Upper lobe of left lung (tissue), 6 donors: ENCODE results near the gene GRB10. TPM values are rescaled to one million over a fixed set of nuclear protein-coding genes. Genes with fewer than 3 reads are reported as not detected.

ENCODE experiments used
- ATAC-seq, 2 donors: fragments of 200-7000 bp; cut with Tn5 transposase; one replicate each; pipeline ENCODE4 v1.9.1; 2022; ENCODE audit warnings: mild to moderate bottlenecking in 2 of 2, moderate library complexity in 2 of 2; ENCODE audit not compliant: low FRiP score in 2 of 2
- DNase-seq, 2 donors: peaks; one replicate each; pipeline ENCODE4 v3.0.0-alpha.2; 2019 to 2020
- H3K27ac ChIP-seq, 4 donors: fragments of 200-600 bp; sonication (generic); one replicate each; pipeline ENCODE4 v1.5.1; 2016 to 2019
- H3K27me3 ChIP-seq, 4 donors: fragments of 200-600 bp; sonication (generic); one replicate each; pipeline ENCODE4 v1.5.1; 2017 to 2019
- H3K36me3 ChIP-seq, 4 donors: fragments of 200-600 bp; sonication (generic); one replicate each; pipeline ENCODE4 v1.5.1; 2016 to 2019
- H3K4me1 ChIP-seq, 4 donors: fragments of 200-600 bp; sonication (generic); one replicate each; pipeline ENCODE4 v1.5.1; 2018 to 2019
- H3K4me3 ChIP-seq, 4 donors: fragments of 200-600 bp; sonication (generic); one replicate each; pipeline ENCODE4 v1.5.1; 2017 to 2019; ENCODE audit warnings: mild to moderate bottlenecking in 2 of 4, moderate library complexity in 1 of 4
- H3K9me3 ChIP-seq, 4 donors: fragments of 200-600 bp; sonication (generic); one replicate each; pipeline ENCODE4 v1.5.1; 2018 to 2019
- EP300 ChIP-seq, 4 donors: sonication (generic); formaldehyde crosslinking; IDR thresholded peaks; one replicate each; pipeline ENCODE4 v1.5.1; 2017; ENCODE audit warnings: antibody characterized with exemption in 4 of 4, control low read depth in 2 of 4
- POLR2A ChIP-seq, 4 donors: fragments of 450-650 bp; IDR thresholded peaks; one replicate each; pipeline ENCODE4 v1.5.1; 2016 to 2017; ENCODE audit warnings: antibody characterized with exemption in 4 of 4, mild to moderate bottlenecking in 2 of 4
- POLR2AphosphoS5 ChIP-seq, 2 donors: sonication (generic); formaldehyde crosslinking; IDR thresholded peaks; one replicate each; pipeline ENCODE4 v1.5.1; 2017; ENCODE audit warnings: antibody characterized with exemption in 2 of 2
- WGBS, 2 donors: methylation state at CpG; one replicate each; pipeline ENCODE4 v1.1.5; 2017 to 2018; 5-methylcytosine and 5-hydroxymethylcytosine counted together
- total RNA-seq, 6 donors: library from RNA; depleted of rRNA in 4 of 6; stranded (reverse); fragments of >200 nt in 4 of 6; gene quantifications; one replicate each; pipeline versions ENCODE4 v1.1.0 to v1.2.1, GENCODE V29; 2016 to 2021
- TF ChIP-seq, protein P1 (sequence below), 6 experiments: fragments of 450-650 bp in 4 of 6; fragments of 200-600 bp in 2 of 6; sonication (generic) in 2 of 6; IDR thresholded peaks; one replicate each; pipeline ENCODE4 v1.5.1; 2016 to 2019; ENCODE audit warnings: antibody characterized with exemption in 6 of 6
- donor health status: DM: no; HTN: no; CAD: no; lungs with moderate emphysema.
- donor health status: DM: no; HTN: yes; CAD: no; lungs with severe emphysema.

GRB10 gene
- total RNA-seq, 6 donors from 2014 or later: 32.8 to 92.2 (median 46.5) TPM

DNA sequence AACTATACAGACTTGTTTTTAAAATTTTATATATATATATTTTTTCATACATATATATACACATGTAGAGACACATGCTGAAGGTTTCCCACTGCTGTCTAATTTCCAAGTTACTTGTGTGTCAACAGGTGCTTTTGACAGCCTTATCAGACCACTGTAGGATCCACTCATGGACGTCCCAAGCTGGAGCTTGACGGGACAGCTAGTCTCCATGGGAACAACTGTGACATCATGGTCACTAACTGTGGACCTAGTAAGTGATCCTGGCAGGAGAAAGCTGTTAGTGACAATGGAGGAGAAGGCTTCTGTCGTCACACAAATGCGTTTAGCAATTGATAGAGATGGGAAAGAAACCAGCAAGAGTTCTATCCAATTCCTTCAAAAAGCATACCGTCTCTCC, 157.3 kb downstream of the GRB10 start:
- TF ChIP-seq POLR2AphosphoS5 (IDR thresholded peaks at IDR 0.05): no peak
- TF ChIP-seq, protein P1, sequence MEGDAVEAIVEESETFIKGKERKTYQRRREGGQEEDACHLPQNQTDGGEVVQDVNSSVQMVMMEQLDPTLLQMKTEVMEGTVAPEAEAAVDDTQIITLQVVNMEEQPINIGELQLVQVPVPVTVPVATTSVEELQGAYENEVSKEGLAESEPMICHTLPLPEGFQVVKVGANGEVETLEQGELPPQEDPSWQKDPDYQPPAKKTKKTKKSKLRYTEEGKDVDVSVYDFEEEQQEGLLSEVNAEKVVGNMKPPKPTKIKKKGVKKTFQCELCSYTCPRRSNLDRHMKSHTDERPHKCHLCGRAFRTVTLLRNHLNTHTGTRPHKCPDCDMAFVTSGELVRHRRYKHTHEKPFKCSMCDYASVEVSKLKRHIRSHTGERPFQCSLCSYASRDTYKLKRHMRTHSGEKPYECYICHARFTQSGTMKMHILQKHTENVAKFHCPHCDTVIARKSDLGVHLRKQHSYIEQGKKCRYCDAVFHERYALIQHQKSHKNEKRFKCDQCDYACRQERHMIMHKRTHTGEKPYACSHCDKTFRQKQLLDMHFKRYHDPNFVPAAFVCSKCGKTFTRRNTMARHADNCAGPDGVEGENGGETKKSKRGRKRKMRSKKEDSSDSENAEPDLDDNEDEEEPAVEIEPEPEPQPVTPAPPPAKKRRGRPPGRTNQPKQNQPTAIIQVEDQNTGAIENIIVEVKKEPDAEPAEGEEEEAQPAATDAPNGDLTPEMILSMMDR (IDR thresholded peaks at IDR 0.05): no peak
- TF ChIP-seq POLR2A (IDR thresholded peaks at IDR 0.05): no peak
- TF ChIP-seq EP300 (IDR thresholded peaks at IDR 0.05): no peak
- no peaks in the 10 kb centered on the region for H3K9me3 ChIP-seq
- no peak for DNase-seq
- ATAC-seq: no peak
- H3K4me1 ChIP-seq: no peaks in the 10 kb centered on the region
- H3K27me3 ChIP-seq: no peaks in the 10 kb centered on the region
- 86 to 92% methylated on average over 5 of the region's 5 CpGs for WGBS, 2 donors
- H3K4me3 ChIP-seq: no peak overlapping the region
- H3K27ac ChIP-seq: no peak overlapping the region
- H3K36me3 ChIP-seq: peaks cover 0 to 27% (median 10%) of the 10 kb centered on the region in 4 donors

DNA sequence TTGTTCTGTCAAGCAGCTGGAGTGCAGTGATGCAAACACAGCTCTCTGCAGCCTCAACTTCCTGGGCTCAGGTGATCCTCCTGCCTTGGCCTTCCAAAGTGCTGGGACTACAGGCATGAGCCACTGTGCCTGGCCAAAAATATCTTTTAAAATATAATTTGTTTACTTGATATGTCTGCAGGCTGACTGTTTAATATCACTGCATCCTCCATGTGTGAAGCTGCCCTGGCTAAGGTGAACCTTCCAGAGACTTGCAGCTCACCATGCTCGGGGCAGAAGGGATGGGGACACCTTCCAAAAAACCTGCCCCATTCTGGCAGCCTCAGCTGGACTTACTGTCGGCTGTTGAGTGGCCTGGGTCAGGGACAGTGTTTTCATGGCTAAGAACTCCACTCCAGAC, 159.9 kb downstream of the GRB10 start:
- Histone ChIP-seq H3K27ac (no peak overlapping the region), H3K4me3 (no peak overlapping the region), H3K4me1 (no peaks in the 10 kb centered on the region), H3K27me3 (no peaks in the 10 kb centered on the region), H3K9me3 (no peaks in the 10 kb centered on the region), H3K36me3 (peaks cover 0 to 38% (median 10%) of the 10 kb centered on the region in 4 donors)
- DNase-seq (no peak), ATAC-seq (no peak)
- no peak for TF ChIP-seq POLR2A (IDR thresholded peaks at IDR 0.05)
- no peak for TF ChIP-seq POLR2AphosphoS5 (IDR thresholded peaks at IDR 0.05)
- no peak for TF ChIP-seq EP300 (IDR thresholded peaks at IDR 0.05)
- TF ChIP-seq, protein P1 (IDR thresholded peaks at IDR 0.05): no peak
- WGBS, 2 donors: 71 to 93% methylated on average over 1 to 2 of the region's 2 CpGs

DNA sequence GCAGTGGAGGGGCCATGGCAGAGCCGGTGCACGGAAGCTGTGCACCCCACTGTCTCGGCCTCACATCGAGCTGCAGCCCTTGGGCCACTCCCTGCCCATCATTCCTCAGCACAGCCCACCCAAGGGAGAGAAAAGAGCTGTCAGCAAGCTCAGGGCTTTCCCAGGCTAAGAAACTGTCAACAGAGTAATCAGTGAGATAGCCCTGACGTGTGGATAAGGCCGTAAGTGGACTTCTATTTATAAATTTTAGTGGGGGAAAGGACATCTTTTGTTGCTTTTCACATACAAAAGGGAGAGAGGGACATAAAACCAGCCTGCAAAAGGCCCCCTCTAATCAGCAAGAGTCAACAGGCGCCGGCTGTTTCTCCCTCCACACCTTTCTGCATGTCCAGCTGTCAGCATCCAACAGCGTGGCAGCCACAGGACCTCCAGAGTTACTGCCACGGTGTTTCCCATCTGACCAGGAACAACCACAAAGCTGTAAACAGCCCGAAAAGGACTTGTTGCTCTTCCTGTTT, 160.7 kb downstream of the GRB10 start:
- TF ChIP-seq POLR2A (IDR thresholded peaks at IDR 0.05) (no peak), POLR2AphosphoS5 (IDR thresholded peaks at IDR 0.05) (no peak), EP300 (IDR thresholded peaks at IDR 0.05) (no peak)
- TF ChIP-seq, protein P1 (IDR thresholded peaks at IDR 0.05): no peak
- DNase-seq (no peak), ATAC-seq (no peak)
- peak overlapping the region in 1 of 4 donors; percentile 15 for H3K27ac ChIP-seq
- H3K36me3 ChIP-seq: peaks cover 0 to 46% (median 15%) of the 10 kb centered on the region in 4 donors
- H3K9me3 ChIP-seq: no peaks in the 10 kb centered on the region
- no peak overlapping the region for H3K4me3 ChIP-seq
- no peaks in the 10 kb centered on the region for H3K4me1 ChIP-seq
- 78 to 82% methylated on average over 10 to 11 of the region's 11 CpGs for WGBS, 2 donors
- H3K27me3 ChIP-seq: no peaks in the 10 kb centered on the region

DNA sequence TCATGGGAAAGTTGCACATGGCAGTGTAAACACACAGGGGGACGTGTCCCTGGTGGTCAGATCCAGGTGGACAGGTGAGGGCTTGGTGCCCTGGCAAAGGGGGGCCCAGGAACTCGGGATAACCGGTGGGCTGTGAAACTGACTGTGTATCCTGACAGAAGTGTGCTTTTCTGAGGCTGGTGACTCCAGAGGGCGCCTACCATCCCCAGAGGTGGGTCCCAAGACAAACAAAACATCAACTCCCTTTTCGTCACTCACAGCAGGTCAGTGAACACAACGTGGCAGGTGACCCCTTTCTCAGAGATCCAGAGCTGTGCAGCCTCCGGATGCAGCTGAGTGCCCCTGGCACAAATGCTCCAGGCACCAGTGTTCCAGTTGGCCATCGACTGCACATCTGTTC, 161.5 kb downstream of the GRB10 start:
- Histone ChIP-seq H3K4me1 (no peaks in the 10 kb centered on the region), H3K27ac (no peak overlapping the region), H3K9me3 (no peaks in the 10 kb centered on the region), H3K27me3 (no peaks in the 10 kb centered on the region), H3K36me3 (peaks cover 0 to 46% (median 14%) of the 10 kb centered on the region in 4 donors), H3K4me3 (no peak overlapping the region)
- 82 to 86% methylated on average over 8 of the region's 8 CpGs for WGBS, 2 donors
- TF ChIP-seq POLR2AphosphoS5 (IDR thresholded peaks at IDR 0.05) (no peak), EP300 (IDR thresholded peaks at IDR 0.05) (no peak), POLR2A (IDR thresholded peaks at IDR 0.05) (no peak)
- TF ChIP-seq, protein P1 (IDR thresholded peaks at IDR 0.05): no peak
- DNase-seq (no peak), ATAC-seq (no peak)

DNA sequence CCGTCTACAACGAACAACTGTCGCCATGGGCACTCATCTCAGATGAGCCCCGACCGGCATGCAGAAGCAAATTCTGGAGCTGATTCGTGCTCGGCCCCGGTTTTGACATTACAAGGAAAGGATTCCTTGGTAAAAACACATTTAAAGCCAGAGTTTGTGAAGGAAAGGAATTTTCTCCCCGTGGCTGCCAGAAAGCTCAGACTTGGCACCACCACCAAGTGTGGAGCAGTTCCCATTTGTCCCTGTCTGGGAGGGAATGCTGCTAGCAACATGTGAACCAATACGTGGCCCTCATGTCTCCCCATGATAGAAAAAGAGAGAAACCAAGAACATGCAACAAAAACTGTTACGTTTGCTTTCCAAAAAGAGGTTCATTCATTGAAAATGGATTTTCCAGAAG, 162.3 kb downstream of the GRB10 start:
- peaks cover 0 to 47% (median 17%) of the 10 kb centered on the region in 4 donors for H3K36me3 ChIP-seq
- no peak for DNase-seq
- no peak overlapping the region for H3K4me3 ChIP-seq
- WGBS, 2 donors: 75 to 81% methylated on average over 11 of the region's 11 CpGs
- TF ChIP-seq POLR2AphosphoS5 (IDR thresholded peaks at IDR 0.05) (no peak), EP300 (IDR thresholded peaks at IDR 0.05) (no peak), POLR2A (IDR thresholded peaks at IDR 0.05) (no peak)
- TF ChIP-seq, protein P1 (IDR thresholded peaks at IDR 0.05): no peak
- H3K27ac ChIP-seq: no peak overlapping the region
- ATAC-seq: no peak
- no peaks in the 10 kb centered on the region for H3K9me3 ChIP-seq
- no peaks in the 10 kb centered on the region for H3K4me1 ChIP-seq
- H3K27me3 ChIP-seq: no peaks in the 10 kb centered on the region
